ENCODE measurements around the gene CFTR. TPM values are rescaled to one million over a fixed set of nuclear protein-coding genes. Genes with fewer than 3 reads are reported as not detected.
A peak's percentile ranks its signal among the peaks of the same experiment; 100 is the strongest.

The CFTR gene
- total and polyA plus RNA-seq, 2 of the 4 experiments (the other 2 are of a cell fraction) = 0.18 to 0.21 TPM

DNA sequence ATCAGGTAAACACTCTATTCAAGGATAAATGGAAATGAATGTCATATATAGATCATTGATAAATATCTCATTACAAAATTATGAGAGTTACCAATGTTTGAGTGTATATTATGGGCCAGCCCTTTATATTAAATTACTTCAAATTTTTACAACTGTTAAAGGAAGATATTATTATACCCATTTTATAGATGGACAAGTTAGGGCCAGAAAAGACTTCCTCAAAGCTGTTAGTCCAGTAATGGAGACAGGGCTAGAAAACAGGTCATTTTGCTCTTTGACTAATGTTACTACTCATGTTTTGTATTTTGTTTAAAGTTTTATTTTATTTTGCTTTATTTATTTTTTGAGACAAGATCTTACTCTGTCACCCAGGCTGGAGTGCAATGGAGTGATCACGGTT is 101.6 kb downstream of the CFTR start:
- no TSS peak for BruUV-seq (replicated peaks)
- dilution Hi-C loops (cut with HindIII; ENCODE audit: low sequenced_read_pairs, unreplicated experiment) = no loop called here
- CTCF ChIA-PET = interaction anchor here (0.6 to 1.2 kb wide), 3 partner anchors 21 to 26 kb away, joined by 3 to 4 read pairs (median 3); no protein-coding TSS in a partner anchor

More for the DNA sequence above, 101.6 kb downstream of the CFTR start:
- H4K8ac ChIP-seq (ENCODE audit: low read depth in 2 of 2, low read length in 2 of 2) = peak overlapping the region in 1 of 2 experiments; percentile 76; a peak in 3 of 4 replicates
- no peak overlapping the region for H2AFZ ChIP-seq (replicated peaks; ENCODE audit: low read length, poor library complexity)
- no peak overlapping the region for H3K9ac ChIP-seq (ENCODE audit: low read depth, low read length)
- no peak overlapping the region; the same call in 1 of the 2 replicates for H4K5ac ChIP-seq (ENCODE audit: low read depth, low read length)
- no peaks in the 10 kb centered on the region for H3K36me3 ChIP-seq (ENCODE audit: control insufficient read depth, insufficient read depth, low read length)
- H3K23ac ChIP-seq (ENCODE audit: low read depth, low read length) = no peak overlapping the region
- no peak for TF ChIP-seq MXI1 (IDR thresholded peaks at IDR 0.05; ENCODE audit: borderline replicate concordance, low read depth, low read length)
- no peak for TF ChIP-seq RCOR1 (IDR thresholded peaks at IDR 0.05; ENCODE audit: insufficient replicate concordance, low read length)
- no peak for TF ChIP-seq RAD21 (IDR thresholded peaks at IDR 0.05; ENCODE audit: low read length)
- no peak for TF ChIP-seq CEBPB (IDR thresholded peaks at IDR 0.05; ENCODE audit: low read depth, low read length)
- TF ChIP-seq BHLHE40 (IDR thresholded peaks at IDR 0.05; ENCODE audit: low read depth, low read length) = no peak
- TF ChIP-seq POLR2A (IDR thresholded peaks at IDR 0.05; ENCODE audit: low read depth, low read length) = no peak
- no peak for TF ChIP-seq MAZ (IDR thresholded peaks at IDR 0.05; ENCODE audit: borderline replicate concordance, low read depth, low read length)
- no peak for TF ChIP-seq MAFK (IDR thresholded peaks at IDR 0.05; ENCODE audit: low read depth, low read length)
- TF ChIP-seq CHD1 (IDR thresholded peaks at IDR 0.05; ENCODE audit: low read depth, low read length) = no peak
- TF ChIP-seq RFX5 (IDR thresholded peaks at IDR 0.05; ENCODE audit: low read depth, low read length) = no peak
- TF ChIP-seq, protein P1, sequence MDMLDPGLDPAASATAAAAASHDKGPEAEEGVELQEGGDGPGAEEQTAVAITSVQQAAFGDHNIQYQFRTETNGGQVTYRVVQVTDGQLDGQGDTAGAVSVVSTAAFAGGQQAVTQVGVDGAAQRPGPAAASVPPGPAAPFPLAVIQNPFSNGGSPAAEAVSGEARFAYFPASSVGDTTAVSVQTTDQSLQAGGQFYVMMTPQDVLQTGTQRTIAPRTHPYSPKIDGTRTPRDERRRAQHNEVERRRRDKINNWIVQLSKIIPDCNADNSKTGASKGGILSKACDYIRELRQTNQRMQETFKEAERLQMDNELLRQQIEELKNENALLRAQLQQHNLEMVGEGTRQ (IDR thresholded peaks at IDR 0.05; ENCODE audit: low read depth, low read length) = no peak
- peak overlapping the region; percentile 83 for H3K4ac ChIP-seq (ENCODE audit: low read depth, low read length)
- H3K56ac ChIP-seq (ENCODE audit: extremely low read depth, insufficient read depth, low read length) = no peak overlapping the region
- no CpG with 5 or more reads among the region's 1 CpG for WGBS, 2 experiments (ENCODE audit: extremely low coverage in 2 of 2, insufficient read length in 1 of 2)
- peak overlapping the region; percentile 74 for H2BK20ac ChIP-seq (ENCODE audit: low read depth, low read length)
- H3K79me1 ChIP-seq (ENCODE audit: low read depth in 1 of 2, low read length in 2 of 2) = no peaks in the 10 kb centered on the region
- intact Hi-C loops (cut with micrococcal nuclease) (loop anchor here (2.0 to 5.0 kb wide), 2 partner anchors 29 to 66 kb away; no protein-coding TSS in a partner anchor), in situ Hi-C loops (cut with MboI; ENCODE audit: low sequenced_read_pairs) (no loop called here)
- no peaks in the 10 kb centered on the region for H3K9me3 ChIP-seq (ENCODE audit: control insufficient read depth, insufficient read depth, low read length)
- H2AK9ac ChIP-seq (replicated peaks; ENCODE audit: low read depth, low read length, poor library complexity) = no peak overlapping the region
- H3K4me1 ChIP-seq (ENCODE audit: control insufficient read depth, insufficient read depth, low read length) = peaks cover 2% of the 10 kb centered on the region; the same call in 1 of the 2 replicates
- H2AK5ac ChIP-seq (ENCODE audit: low read depth, low read length) = peak overlapping the region; percentile 49
- POLR2A ChIA-PET (ENCODE audit: unreplicated experiment) = no interaction called here
- no peak overlapping the region for H3K4me3 ChIP-seq (ENCODE audit: insufficient read depth, low read depth, low read length)
- H3K18ac ChIP-seq (ENCODE audit: low read depth, low read length) = peak overlapping the region; percentile 74
- no peak for DNase-seq
- no peak overlapping the region for H3K14ac ChIP-seq (replicated peaks; ENCODE audit: low read depth, low read length)
- no peak for ATAC-seq (ENCODE audit: low read depth)
- peaks cover 3% of the 10 kb centered on the region for H3K9me1 ChIP-seq (ENCODE audit: insufficient read depth, low read length)
- H2BK15ac ChIP-seq (ENCODE audit: low read depth, low read length) = peak overlapping the region; percentile 62; the same call in 1 of the 3 replicates
- H3K27ac ChIP-seq (ENCODE audit: insufficient read depth, low read length) = peak overlapping the region; percentile 71; the same call in 1 of the 2 replicates
- H4K20me1 ChIP-seq (ENCODE audit: insufficient read depth, low read length) = peaks cover 4% of the 10 kb centered on the region; the same call in 1 of the 2 replicates
- no peaks in the 10 kb centered on the region; the same call in 1 of the 2 replicates for H3K27me3 ChIP-seq (ENCODE audit: control insufficient read depth, insufficient read depth, low read length)
- peak overlapping the region; percentile 76 for H2BK120ac ChIP-seq (ENCODE audit: low read depth, low read length)
- no peak overlapping the region for H3K4me2 ChIP-seq (ENCODE audit: low read depth, low read length)
- H4K91ac ChIP-seq (ENCODE audit: insufficient read depth, low read depth, low read length) = peak overlapping the region; percentile 70
- peak overlapping the region; percentile 80 for H2BK5ac ChIP-seq (ENCODE audit: low read depth, low read length, poor library complexity, severe bottlenecking)
